Mucosa of descending colon (tissue), 3 donors: ENCODE measurements around the gene RGS6. TPM values are rescaled to one million over a fixed set of nuclear protein-coding genes. Genes with fewer than 3 reads are reported as not detected.

Experiments used
- ATAC-seq: fragments of 200-7000 bp; cut with Tn5 transposase; one replicate; pipeline ENCODE4 v1.9.1; 2020; ENCODE audit warnings: mild to moderate bottlenecking, moderate library complexity
- DNase-seq, 3 donors: peaks; one replicate each; pipeline ENCODE4 v3.0.0-alpha.2; 2020
- H3K36me3 ChIP-seq: fragments of 200-600 bp; one replicate; pipeline ENCODE4 v1.8.0; 2021; ENCODE audit warnings: low read depth, mild to moderate bottlenecking
- H3K4me1 ChIP-seq: fragments of 200-600 bp; one replicate; pipeline ENCODE4 v1.8.0; 2021; ENCODE audit warnings: low read depth, mild to moderate bottlenecking
- H3K4me3 ChIP-seq: fragments of 200-600 bp; one replicate; pipeline ENCODE4 v1.8.0; 2021; ENCODE audit warnings: mild to moderate bottlenecking
- H3K9me3 ChIP-seq: fragments of 200-600 bp; one replicate; pipeline ENCODE4 v1.8.0; 2021; ENCODE audit warnings: mild to moderate bottlenecking
- CTCF ChIP-seq: fragments of 200-600 bp; IDR thresholded peaks from one replicate; pipeline ENCODE4 v1.8.0; 2022; ENCODE audit warnings: antibody characterized with exemption, mild to moderate bottlenecking
- intact Hi-C, 2 donors: fragments of 100-400 bp; cut with DNase I in 1 of 2; cut with micrococcal nuclease in 1 of 2; formaldehyde crosslinking; loops; one replicate each; pipeline versions ENCODE4 v1.11.0 to v1.11.1; 2022; cut with DNase I, micrococcal nuclease
- total RNA-seq, 3 donors: library from RNA; stranded (reverse); fragmentation: NEBNext Ultra II Directional in 2 of 3; extraction: Animal tissue kit (Norgen Biotek cat#: 25700) in 2 of 3; gene quantifications; one replicate each; pipeline versions ENCODE4 v1.2.1 to v1.2.4, GENCODE V29; 2021 to 2023
- donor health status: DM: no; HTN: no; CAD: no; lungs with moderate emphysema.
- donor health status: DM: no; HTN: no; CAD: no.
- donor health status: DM: no; HTN: yes; CAD: no.

Gene RGS6
- total RNA-seq, 3 donors from 2014 or later = 0.66 to 2.5 (median 0.94) TPM

DNA sequence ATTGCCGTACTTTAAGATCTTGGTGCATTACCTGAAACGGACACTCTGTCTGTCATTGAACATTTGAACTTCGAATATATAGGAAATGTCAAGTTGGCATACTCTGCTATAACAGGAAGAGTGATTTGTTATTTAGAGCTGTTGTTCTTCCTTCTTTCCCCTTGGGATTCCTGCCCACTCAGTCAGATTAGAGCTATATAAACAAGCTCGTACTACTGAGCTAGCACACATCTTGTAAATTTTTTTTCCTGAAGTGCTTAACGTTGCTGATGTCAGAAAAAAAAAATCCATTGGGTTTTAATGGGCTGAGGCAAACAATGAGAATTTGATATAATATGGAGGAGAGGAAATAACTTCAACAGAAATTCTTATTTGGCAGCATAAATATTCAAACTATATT, 26.8 kb downstream of the RGS6 start:
- no peaks in the 10 kb centered on the region for H3K9me3 ChIP-seq
- TF ChIP-seq CTCF = no peak
- no peaks in the 10 kb centered on the region for H3K36me3 ChIP-seq
- DNase-seq (no peak), ATAC-seq (no peak)
- H3K4me3 ChIP-seq = no peak overlapping the region
- no peaks in the 10 kb centered on the region for H3K4me1 ChIP-seq
- intact Hi-C loops = no loop called here

- ATAC-seq (no peak), DNase-seq (no peak)
- intact Hi-C loops = no loop called here
- Histone ChIP-seq H3K9me3 (no peaks in the 10 kb centered on the region), H3K36me3 (no peaks in the 10 kb centered on the region), H3K4me1 (no peaks in the 10 kb centered on the region), H3K4me3 (no peak overlapping the region)
- TF ChIP-seq CTCF = no peak
Measured at GRCh38 chr14:71960494-71961353, 28.5 kb downstream of the RGS6 start.

GRCh38 chr14:71961972-71962371, 29.7 kb downstream of the RGS6 start:
- no peaks in the 10 kb centered on the region for H3K4me1 ChIP-seq
- H3K36me3 ChIP-seq = no peaks in the 10 kb centered on the region
- no peaks in the 10 kb centered on the region for H3K9me3 ChIP-seq
- intact Hi-C loops = no loop called here
- TF ChIP-seq CTCF = no peak
- DNase-seq (no peak), ATAC-seq (no peak)
- no peak overlapping the region for H3K4me3 ChIP-seq

- H3K4me3 ChIP-seq = no peak overlapping the region
- DNase-seq (no peak), ATAC-seq (no peak)
- intact Hi-C loops = no loop called here
- no peaks in the 10 kb centered on the region for H3K36me3 ChIP-seq
- no peak for TF ChIP-seq CTCF
- H3K4me1 ChIP-seq = no peaks in the 10 kb centered on the region
- H3K9me3 ChIP-seq = no peaks in the 10 kb centered on the region
Measured at GRCh38 chr14:71964716-71965115, 32.5 kb downstream of the RGS6 start.

DNA sequence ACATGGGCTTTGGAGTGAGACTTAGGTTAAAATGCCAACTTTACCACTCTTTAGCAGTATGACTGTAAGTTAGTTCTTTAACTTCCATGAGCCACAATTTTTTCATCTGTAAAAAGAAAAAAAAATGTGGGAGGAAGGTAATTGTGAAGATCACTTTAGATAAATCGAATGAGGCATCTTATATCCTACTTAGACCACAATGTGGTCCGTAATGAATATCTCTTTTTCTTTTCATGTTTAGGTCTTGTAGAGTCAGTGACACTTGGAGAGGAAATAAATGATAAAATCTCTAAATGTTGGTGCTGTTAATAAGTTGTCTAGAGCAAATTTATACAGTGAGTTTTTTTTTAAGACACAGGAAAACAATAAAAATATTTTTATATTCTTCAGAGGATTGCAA, 34.3 kb downstream of the RGS6 start:
- Histone ChIP-seq H3K36me3 (no peaks in the 10 kb centered on the region), H3K4me3 (no peak overlapping the region), H3K9me3 (no peaks in the 10 kb centered on the region), H3K4me1 (no peaks in the 10 kb centered on the region)
- no peak for TF ChIP-seq CTCF
- ATAC-seq = no peak
- intact Hi-C loops = no loop called here
- no peak for DNase-seq
